HG02763 (cell line): ENCODE results near the gene CDC7.
"Not testable (repeated sequence)": the region's sequence is repeated elsewhere in the genome, so short reads cannot be mapped to it uniquely, and the experiment has no call there.

ENCODE experiments used
- ATAC-seq: cut with Tn5 transposase; IDR thresholded peaks from one replicate; pipeline ENCODE4 v1.9.1; 2021; ENCODE audit warnings: mild to moderate bottlenecking, moderate library complexity; ENCODE audit not compliant: unreplicated experiment

Gene CDC7

GRCh38 chr1:91507328-91507727, 6.7 kb downstream of the CDC7 start:
- ATAC-seq = no peak

GRCh38 chr1:91510754-91511153, 10.1 kb downstream of the CDC7 start:
- ATAC-seq = no peak

GRCh38 chr1:91511386-91511785, 10.7 kb downstream of the CDC7 start:
- ATAC-seq = no peak

GRCh38 chr1:91513160-91513559, 12.5 kb downstream of the CDC7 start:
- no peak for ATAC-seq

- ATAC-seq = no peak
Measured at GRCh38 chr1:91513706-91514105, 13.1 kb downstream of the CDC7 start.

- no peak for ATAC-seq
Measured at GRCh38 chr1:91515994-91516393, 15.3 kb downstream of the CDC7 start.

- ATAC-seq = not testable (repeated sequence)
Measured at GRCh38 chr1:91516605-91517004, 16.0 kb downstream of the CDC7 start.

- not testable (repeated sequence) for ATAC-seq
Measured at GRCh38 chr1:91519167-91519566, 18.5 kb downstream of the CDC7 start.

GRCh38 chr1:91520942-91521507, 20.4 kb downstream of the CDC7 start:
- ATAC-seq = no peak

GRCh38 chr1:91523482-91523881, 22.8 kb downstream of the CDC7 start:
- ATAC-seq = peak; percentile 98

- ATAC-seq = no peak
Measured at GRCh38 chr1:91526496-91526895, 25.8 kb downstream of the CDC7 start.

- ATAC-seq = no peak
Measured at GRCh38 chr1:91527266-91527765, 26.7 kb downstream of the CDC7 start.

- ATAC-seq = no peak
Measured at GRCh38 chr1:91527781-91528180, 27.1 kb downstream of the CDC7 start.

GRCh38 chr1:91529856-91530255, 29.2 kb downstream of the CDC7 start:
- no peak for ATAC-seq

GRCh38 chr1:91533361-91534024, 32.8 kb downstream of the CDC7 start:
- ATAC-seq = no peak

GRCh38 chr1:91535441-91535840, 34.8 kb downstream of the CDC7 start:
- no peak for ATAC-seq

- no peak for ATAC-seq
Measured at GRCh38 chr1:91537281-91537986, 36.8 kb downstream of the CDC7 start.

GRCh38 chr1:91537987-91538304, 37.3 kb downstream of the CDC7 start:
- no peak for ATAC-seq

GRCh38 chr1:91540910-91541309, 40.3 kb downstream of the CDC7 start:
- ATAC-seq = no peak

GRCh38 chr1:91541918-91542533, 41.4 kb downstream of the CDC7 start:
- ATAC-seq = no peak

- no peak for ATAC-seq
Measured at GRCh38 chr1:91545506-91546300, 45.1 kb downstream of the CDC7 start.
